KBM-7 (cell line): ENCODE results near the gene CDC42EP3.

ENCODE experiments used
- DNase-seq: peaks from one replicate; pipeline ENCODE4 v3.0.0-alpha.2; 2015
- in situ Hi-C: fragments of 300-500 bp; cut with MboI; formaldehyde crosslinking; loops from 2 replicates; pipeline ENCODE4 v1.14.3; 2020; ENCODE audit warnings: low sequenced_read_pairs, low pct_unique_long_range_greater_than_20kb, mixed read lengths

Gene CDC42EP3, protein sequence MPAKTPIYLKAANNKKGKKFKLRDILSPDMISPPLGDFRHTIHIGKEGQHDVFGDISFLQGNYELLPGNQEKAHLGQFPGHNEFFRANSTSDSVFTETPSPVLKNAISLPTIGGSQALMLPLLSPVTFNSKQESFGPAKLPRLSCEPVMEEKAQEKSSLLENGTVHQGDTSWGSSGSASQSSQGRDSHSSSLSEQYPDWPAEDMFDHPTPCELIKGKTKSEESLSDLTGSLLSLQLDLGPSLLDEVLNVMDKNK

DNA sequence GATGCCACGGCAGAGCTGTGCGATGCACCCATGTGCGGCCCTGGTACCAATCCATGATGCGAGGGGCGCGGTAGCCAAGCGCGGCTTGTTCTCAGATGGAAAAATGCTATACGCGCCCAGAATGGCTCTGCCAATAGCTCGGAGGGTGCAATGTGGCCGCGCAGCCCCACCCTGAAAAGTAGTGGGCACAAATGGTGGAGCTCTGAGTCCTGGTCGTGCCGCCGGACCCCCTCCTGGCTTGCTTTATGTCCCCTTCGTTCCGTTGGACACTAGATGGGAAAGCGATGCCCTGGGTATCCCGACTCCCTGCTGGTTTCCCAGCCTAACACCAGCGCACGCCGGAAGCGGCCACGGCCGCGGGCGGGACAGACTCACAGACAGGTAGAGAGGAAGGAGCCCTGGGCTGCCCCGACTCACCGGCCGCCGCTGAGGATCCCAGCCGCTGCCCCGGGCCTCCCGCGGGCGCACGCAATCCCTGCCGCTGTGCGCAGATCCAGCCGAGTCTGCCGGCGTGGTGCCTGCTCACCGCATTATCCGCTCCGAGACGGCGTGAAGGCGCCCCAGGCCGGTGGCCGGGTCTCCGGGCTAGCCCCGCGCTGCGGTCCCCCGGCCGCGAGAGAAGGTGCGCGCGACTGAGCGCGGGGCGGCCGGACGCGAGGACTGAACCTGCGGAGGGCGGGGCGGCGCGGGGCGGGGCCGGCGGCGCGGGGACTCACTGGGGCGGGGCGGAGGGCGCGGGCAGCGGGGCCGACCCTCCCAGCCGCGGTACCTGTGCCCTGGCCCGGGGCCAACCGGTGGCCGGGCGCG is at the start of gene CDC42EP3:
Gene CDC42EP3, minus strand, starts transcription at position 634 of the 807 bp plus-strand sequence. CDS start 25,055 bp downstream, outside the sequence.
- in situ Hi-C loops, result no loop called here
- DNase-seq, result peak; percentile 32

DNA sequence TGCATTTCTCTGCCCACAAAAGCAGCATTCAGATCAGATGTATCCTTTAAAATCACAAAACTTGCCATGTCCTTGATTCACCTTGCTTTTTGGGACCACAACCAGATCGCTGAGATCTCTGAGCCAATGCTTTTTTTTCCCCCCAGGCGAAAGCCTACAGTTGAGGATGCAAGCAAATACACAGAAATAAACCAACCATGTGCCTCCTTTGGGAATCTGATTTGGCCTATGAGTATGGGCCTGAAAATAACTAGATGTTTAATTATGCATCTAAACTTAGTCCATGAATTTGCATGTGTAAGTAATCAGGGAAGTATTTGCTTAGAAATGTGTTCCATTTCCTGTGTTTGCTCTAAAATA is 49.7 kb upstream of the CDC42EP3 start:
- in situ Hi-C loops, result no loop called here
- no peak for DNase-seq

DNA sequence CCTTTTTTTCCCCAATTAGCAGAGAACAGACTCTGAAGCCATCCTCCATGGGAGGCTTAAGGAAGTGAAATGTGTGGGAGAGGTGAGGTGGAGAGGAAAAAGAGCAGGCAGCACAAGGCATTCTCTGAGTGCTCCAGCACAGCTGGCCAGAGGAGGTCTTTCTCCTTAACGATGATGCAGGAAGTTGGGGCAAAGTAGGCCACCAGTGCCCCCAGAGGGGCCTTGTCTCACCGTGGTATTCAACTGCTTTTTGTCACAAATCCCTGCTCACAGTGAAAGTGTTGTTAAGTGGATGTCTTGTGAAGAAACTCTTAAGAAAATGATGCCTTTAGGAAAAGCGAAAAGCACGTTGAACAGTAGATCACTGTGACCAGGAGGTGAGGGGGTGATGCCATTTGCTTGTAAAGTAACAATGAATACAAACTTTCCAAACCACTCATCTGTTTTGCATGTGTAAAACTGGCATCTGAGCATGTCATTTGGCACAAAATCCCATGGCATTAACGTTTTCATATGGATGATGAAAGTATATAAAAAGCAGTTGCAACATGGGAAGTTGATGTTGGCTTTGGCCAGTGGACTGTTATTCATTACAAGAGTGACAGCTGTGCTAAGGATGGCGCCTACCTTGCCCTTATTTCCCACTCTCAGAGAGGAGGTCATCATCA is 49.2 kb upstream of the CDC42EP3 start:
- in situ Hi-C loops, result no loop called here
- no peak for DNase-seq

DNA sequence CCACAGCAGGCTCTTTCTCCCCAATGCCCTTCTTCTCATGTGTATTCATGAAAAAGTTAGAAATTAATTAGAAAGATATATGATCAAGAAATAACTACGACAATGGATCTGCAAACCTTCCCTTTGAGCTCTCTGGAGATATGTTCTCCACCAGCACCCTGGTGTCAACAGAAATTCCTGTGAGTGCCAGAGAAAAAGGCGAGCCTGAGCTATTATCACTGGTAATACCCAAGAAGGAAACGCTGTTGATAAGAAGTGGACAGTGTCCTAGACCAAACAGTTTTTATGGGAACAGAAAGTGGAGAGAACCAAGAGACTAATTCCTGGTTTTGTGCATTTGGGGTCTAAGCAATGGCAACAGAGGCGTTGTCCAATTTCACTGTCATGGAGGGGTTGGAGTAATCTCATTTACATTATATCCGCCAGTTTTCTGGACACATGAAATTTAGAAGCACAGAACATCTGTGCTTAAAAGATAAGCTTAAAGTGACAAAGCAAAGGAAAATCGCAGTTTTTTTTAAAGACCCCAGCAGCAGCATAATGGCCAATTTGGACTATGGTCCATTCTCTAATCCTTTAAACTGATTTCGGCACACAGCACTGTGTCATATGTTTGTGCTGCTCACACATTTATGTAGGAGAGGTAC is 47.2 kb upstream of the CDC42EP3 start:
- in situ Hi-C loops, result no loop called here
- DNase-seq, result no peak

DNA sequence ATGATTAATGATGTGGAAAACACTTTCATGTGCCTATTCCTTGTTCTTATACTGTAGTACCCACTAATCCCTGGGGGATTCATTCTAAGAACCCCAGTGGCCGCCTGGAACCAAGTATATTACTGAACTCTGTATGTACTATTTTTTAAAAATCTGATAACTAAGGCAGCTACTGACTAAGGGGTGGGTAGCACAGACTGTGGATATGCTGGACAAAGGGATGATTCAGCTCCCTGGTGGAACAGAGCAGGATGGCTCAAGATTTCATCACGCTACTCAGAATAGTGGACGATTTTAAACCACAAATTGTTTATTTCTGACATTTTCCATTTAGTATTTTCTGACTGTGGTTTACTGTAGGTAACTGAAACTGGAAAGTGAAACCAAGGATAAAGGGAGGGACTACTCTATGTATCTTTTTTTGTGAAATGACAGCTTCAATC is 41.8 kb upstream of the CDC42EP3 start:
- in situ Hi-C loops, result no loop called here
- DNase-seq, result peak; percentile 13

DNA sequence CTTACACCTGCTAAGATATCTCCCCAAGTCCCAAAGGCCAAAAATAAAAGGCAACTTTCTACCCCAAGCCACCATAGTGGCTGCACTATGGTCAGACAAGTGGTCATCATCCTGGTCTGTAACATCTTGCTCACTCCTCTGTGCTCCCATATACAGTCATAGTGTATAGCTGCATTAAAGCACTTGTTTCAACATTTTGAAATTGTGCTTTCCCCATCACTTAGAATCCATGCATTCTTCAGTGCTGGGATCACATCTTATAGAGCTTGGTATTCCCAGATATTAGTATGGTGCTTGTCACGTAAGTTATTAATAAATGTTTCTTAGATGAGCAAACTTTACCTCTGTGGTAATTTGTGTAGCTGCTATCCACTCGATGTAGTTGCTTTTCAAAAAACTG is 40.4 kb upstream of the CDC42EP3 start:
- no peak for DNase-seq
- in situ Hi-C loops, result no loop called here

DNA sequence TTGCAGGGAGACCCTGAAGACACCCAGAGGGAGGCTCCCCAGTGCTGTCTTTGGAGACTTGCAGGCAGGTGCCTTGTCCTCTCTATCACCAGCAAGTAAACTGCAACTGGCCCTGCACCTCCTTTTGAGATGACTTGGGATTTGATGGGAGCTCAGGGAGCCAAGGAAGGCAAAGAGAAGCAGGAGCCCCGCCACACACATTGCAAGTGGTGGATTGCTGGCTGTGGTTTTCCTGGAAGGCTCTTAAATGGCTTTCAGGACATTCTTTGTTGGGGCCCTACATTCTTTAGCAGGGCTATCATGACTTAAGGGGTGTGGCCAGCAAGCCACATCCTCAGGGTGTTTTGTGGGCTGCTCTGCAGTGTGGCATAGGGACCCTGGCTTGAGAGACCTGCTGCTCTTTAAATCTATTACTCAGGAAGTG is 39.9 kb upstream of the CDC42EP3 start:
- in situ Hi-C loops, result no loop called here
- DNase-seq, result peak; percentile 78

DNA sequence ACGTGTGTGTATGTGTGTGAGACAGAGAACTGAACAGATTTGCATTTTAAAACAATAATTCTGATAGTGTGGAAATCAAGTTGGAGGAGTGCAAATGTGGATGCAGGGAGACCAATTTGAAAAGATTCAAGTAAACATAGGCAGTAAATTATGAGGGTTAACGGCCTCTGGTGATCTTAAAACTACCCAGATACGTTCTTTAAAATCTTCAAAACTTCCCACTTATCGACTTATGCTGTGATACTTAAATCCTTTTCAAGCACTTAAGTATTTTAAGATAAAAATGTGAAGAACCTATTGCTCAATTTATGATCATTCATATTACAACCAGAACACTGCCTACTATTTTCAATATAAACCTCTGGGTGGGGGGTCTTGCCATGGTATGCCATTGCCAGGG is 37.7 kb upstream of the CDC42EP3 start:
- in situ Hi-C loops, result no loop called here
- no peak for DNase-seq

DNA sequence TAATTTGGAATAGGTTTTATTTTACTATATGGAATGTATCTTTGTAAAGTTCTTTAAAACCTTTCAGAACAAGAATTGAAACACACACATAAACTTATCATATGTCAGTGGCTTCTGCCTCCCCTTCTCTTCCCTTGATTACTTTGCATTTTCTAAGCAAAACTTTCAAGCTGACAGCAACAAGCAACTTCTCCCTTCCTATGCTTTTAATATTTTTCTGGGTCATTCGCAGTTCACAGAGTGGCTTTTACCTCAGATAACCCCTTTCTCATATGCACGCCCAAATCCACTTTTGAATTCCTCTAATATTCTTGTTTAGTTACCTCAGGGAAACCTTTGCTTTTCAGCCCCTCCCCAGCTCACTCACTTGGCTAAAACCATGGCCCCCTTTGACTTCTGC is 36.7 kb upstream of the CDC42EP3 start:
- no peak for DNase-seq
- in situ Hi-C loops, result no loop called here

DNA sequence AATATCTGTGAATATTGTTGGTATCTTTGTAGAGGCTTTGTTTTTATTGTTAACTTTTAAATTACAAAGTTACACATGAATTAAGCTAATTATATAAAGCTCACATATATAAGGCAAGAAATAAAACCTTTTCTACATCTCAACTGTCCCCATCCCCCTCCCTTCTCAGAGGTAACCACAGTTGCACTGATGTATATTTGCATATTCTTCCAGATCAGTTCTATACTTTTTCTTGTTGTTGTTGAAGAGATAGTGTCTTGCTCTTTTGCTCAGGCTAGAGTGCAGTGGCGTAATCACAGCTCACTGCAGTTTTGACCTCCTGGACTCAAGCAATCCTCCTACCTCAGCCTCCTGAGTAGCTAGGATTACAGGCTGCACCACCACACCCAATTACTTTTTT is 36.0 kb upstream of the CDC42EP3 start:
- in situ Hi-C loops, result no loop called here
- no peak for DNase-seq

DNA sequence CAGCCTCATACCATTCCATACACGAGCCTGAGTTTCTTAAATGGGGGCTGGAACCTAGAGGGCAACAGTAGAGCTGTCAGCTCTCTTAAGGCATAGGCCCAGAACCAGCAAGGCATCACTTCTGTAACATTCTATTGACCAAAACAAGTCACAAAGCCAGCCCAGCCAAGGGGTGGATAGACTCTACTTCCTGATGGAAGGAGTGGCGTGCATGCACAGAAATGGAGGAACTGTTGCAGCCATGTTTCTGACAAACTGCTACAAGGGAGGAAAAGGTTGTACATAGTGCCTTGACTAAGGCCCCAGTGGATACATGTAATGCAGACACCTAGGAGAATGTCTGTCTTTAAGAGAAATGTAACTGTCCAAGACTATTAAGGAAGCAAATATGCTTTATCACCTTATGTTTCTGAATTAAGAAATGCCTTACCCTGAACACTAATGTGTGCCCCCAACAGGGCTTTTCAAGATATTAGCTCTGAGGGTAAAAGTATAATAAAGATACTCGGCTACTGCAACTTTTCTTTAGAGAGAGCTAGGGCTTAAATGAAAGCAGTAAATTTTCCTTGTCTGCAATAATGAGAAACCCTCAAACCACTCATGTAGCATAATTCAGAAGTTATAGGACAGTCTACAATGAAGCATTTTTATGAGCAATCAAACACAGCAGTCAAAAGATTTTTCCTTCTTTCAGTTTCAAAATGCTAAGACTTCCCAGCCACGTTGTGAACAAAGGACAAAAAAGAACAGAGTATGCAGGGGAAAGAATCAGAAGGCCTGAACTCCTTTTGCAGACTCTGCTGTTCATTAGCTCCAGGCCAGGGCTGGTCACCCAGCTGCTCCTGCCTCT is 35.1 kb upstream of the CDC42EP3 start:
- in situ Hi-C loops, result no loop called here
- DNase-seq, result no peak

DNA sequence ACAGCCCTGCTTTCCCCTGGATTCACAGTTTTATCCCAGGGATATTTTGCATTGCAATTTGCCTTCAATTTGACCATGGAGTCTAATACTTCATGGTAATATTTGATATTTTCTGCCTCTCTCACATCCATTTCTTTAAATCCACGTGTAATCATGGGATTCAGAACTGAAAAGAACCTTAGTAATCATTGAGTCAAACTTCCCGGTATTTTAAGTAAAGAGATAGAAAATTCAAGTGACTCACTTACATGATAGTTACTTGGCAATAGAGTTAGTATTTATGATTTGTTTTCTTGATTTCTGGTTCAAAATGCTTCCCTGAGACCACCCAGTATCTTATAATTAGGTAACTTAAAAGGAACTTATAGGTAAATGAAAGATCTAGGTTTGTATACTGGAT is 33.7 kb upstream of the CDC42EP3 start:
- DNase-seq, result no peak
- in situ Hi-C loops, result no loop called here

DNA sequence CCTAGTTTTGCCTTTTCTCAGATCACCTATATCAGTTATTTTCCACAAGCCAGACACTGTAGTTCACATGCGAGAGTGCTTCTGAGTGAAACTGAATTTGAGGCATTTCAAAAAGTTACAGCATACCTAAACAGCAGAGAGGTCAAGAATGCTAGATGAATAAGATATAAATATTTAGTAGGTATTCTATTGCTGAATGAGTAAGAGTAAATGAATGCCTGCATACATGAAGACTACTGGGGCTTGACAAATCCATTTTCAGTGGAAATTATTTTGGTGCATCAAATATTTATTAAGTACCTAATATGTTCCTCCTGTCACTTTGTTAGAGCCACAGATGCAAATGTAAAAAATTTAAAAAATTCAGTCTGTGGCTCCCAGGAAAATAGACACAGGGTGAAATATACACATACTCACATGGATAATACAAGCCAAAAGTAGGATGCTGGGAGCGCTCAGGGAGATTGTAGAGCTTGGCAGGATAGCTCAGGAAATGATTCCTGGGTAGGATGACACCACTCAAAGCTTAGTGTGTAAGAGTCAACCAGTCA is 27.6 kb upstream of the CDC42EP3 start:
- in situ Hi-C loops, result no loop called here
- no peak for DNase-seq

DNA sequence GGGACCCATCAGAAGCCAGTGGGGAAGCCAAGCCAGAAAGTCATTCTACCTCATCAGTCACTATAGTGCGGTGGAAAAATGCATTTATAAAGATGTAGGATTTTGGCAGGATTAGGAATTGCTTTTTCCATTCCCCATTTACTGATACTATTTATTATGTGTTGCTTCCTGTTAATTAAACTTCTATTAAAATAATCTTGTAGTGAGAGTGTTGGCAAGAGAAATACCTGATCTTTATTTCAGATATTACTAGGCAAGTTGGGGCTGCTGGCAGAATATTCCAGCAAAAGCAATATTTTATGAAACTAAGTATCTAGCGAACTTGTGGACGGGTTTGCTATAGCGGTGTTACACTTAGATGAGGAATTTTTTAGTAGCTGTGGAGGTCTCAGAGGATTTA is 23.9 kb upstream of the CDC42EP3 start:
- DNase-seq, result no peak
- in situ Hi-C loops, result no loop called here

DNA sequence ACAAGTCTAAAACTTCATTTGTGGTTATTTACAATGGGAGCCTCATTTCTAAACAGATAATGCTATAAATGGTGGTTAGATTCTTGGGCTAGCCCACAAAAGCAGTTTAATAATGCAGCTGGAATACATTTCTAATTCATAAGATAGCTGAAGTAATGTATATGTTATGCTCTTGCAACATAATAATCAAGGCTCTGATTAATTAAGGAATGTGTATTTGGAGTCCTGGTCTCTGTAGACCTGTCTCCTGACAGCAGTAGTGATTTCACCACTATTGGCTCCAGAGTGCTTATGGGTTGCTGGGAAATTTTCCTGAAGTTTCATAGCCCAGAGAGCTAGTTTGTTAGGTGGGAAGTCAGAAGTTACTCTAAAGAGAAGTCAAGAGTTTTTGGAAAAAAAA is 21.3 kb upstream of the CDC42EP3 start:
- no peak for DNase-seq
- in situ Hi-C loops, result no loop called here

DNA sequence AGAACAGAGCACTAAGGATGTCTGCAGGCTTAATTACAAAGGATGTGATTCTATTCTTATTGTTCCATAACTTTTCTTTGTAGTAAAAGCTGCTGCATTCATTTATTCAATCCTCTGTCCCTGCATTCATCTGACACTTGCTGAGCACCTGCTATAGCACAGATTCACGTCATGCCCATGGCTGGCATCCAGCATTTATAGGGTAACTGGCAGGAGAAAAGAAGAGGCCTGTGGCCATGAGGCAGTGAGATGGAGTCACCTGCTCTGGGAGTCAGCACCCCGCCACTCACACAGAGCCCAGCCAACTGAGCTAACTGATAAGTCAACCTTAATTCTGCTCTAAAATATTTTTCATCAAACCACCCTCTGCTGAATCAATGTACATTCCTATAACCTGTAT is 18.3 kb upstream of the CDC42EP3 start:
- DNase-seq, result no peak
- in situ Hi-C loops, result no loop called here

DNA sequence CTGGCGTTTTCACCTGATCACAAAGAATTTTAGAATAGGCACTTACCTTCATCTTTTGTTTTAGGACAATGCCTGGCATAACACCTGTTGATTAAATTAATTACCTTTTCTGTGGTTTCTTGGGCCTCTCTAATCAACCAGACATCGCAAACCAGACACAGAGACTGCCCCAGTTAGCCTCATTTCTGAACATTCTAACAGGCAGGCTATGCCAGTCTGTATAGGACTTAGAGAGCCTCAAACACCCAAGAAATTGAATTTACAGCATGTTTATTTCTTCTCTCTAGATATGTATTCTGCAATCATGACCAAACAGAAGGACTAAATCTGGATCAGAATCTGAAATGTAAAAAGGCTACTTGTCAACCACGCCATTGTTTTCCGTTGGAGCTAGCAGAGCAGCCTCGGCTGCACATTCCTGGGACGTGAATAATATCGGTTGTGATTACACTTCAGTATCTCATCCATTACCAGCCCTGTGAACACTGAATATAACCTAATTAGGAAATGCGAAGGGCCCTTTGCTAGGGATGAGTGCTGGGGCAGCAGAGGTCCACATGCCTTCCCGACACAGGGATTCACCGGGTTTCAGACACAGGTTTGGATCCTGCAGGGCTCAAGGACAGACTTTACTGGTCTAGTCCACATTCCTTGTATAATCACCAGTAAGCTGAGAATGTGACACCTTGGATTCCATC is 17.5 kb upstream of the CDC42EP3 start:
- DNase-seq, result no peak
- in situ Hi-C loops, result no loop called here
